ENCODE measurements around the gene SEZ6L.

GRCh38 chr22:26269572-26269971 lies 100.3 kb downstream of the SEZ6L start:
- TF ChIP-seq CTCF (conservative IDR thresholded peaks at IDR 0.05; ENCODE audit: low read length) (no peak), EZH2phosphoT487 (IDR thresholded peaks at IDR 0.05; ENCODE audit: borderline replicate concordance) (no peak)

Measured in Loucy (cell line).